ENCODE data around the gene C15orf62.

Gene C15orf62

GRCh38 chr15:40775740-40776536 lies 6.2 kb downstream of the C15orf62 start:
- DNase-seq (ENCODE audit: insufficient read length, low spot score), result no peak
- FAIRE-seq, result no peak

GRCh38 chr15:40776537-40777141 lies 6.9 kb downstream of the C15orf62 start:
- FAIRE-seq (no peak), DNase-seq (ENCODE audit: insufficient read length, low spot score) (no peak)

GRCh38 chr15:40782609-40783227 lies 12.9 kb downstream of the C15orf62 start:
- no peak for DNase-seq (ENCODE audit: insufficient read length, low spot score)
- no peak for FAIRE-seq

GRCh38 chr15:40785164-40785563 lies 15.4 kb downstream of the C15orf62 start:
- DNase-seq (ENCODE audit: insufficient read length, low spot score) (no peak), FAIRE-seq (no peak)

GRCh38 chr15:40785814-40786213 lies 16.0 kb downstream of the C15orf62 start:
- DNase-seq (ENCODE audit: insufficient read length, low spot score) (no peak), FAIRE-seq (no peak)

GRCh38 chr15:40787344-40787841 lies 17.6 kb downstream of the C15orf62 start:
- FAIRE-seq, result no peak
- DNase-seq (ENCODE audit: insufficient read length, low spot score), result no peak

- DNase-seq (ENCODE audit: insufficient read length, low spot score), result no peak
- no peak for FAIRE-seq
Observed at GRCh38 chr15:40787991-40788390, 18.2 kb downstream of the C15orf62 start.

GRCh38 chr15:40789119-40789518 lies 19.3 kb downstream of the C15orf62 start:
- no peak for DNase-seq (ENCODE audit: insufficient read length, low spot score)
- FAIRE-seq, result no peak

GRCh38 chr15:40789999-40790398 lies 20.2 kb downstream of the C15orf62 start:
- FAIRE-seq, result no peak
- no peak for DNase-seq (ENCODE audit: insufficient read length, low spot score)

GRCh38 chr15:40790718-40791117 lies 20.9 kb downstream of the C15orf62 start:
- DNase-seq (ENCODE audit: insufficient read length, low spot score), result no peak
- FAIRE-seq, result no peak

- DNase-seq (ENCODE audit: insufficient read length, low spot score) (no peak), FAIRE-seq (no peak)
Observed at GRCh38 chr15:40792394-40792793, 22.6 kb downstream of the C15orf62 start.

- no peak for FAIRE-seq
- no peak for DNase-seq (ENCODE audit: insufficient read length, low spot score)
Observed at GRCh38 chr15:40793216-40793989, 23.6 kb downstream of the C15orf62 start.

GRCh38 chr15:40796041-40796440 lies 26.3 kb downstream of the C15orf62 start:
- DNase-seq (ENCODE audit: insufficient read length, low spot score) (no peak), FAIRE-seq (no peak)

- DNase-seq (ENCODE audit: insufficient read length, low spot score), result no peak
- FAIRE-seq, result no peak
Observed at GRCh38 chr15:40796512-40796911, 26.7 kb downstream of the C15orf62 start.

GRCh38 chr15:40799523-40799922 lies 29.7 kb downstream of the C15orf62 start:
- DNase-seq (ENCODE audit: insufficient read length, low spot score) (no peak), FAIRE-seq (no peak)

GRCh38 chr15:40803076-40803475 lies 33.3 kb downstream of the C15orf62 start:
- no peak for DNase-seq (ENCODE audit: insufficient read length, low spot score)
- no peak for FAIRE-seq

- no peak for DNase-seq (ENCODE audit: insufficient read length, low spot score)
- FAIRE-seq, result no peak
Observed at GRCh38 chr15:40803688-40804087, 33.9 kb downstream of the C15orf62 start.

- FAIRE-seq (no peak), DNase-seq (ENCODE audit: insufficient read length, low spot score) (no peak)
Observed at GRCh38 chr15:40806672-40807027, 36.9 kb downstream of the C15orf62 start.

GRCh38 chr15:40807028-40807887 lies 37.5 kb downstream of the C15orf62 start, which contains the start of the genes DNAJC17 and ZFYVE19:
Gene DNAJC17, minus strand, starts transcription at chr15:40807473. Its CDS starts 27 bp downstream, at chr15:40807446.
Gene ZFYVE19, plus strand, starts transcription at chr15:40807089. Its CDS starts 501 bp downstream, at chr15:40807590.
- FAIRE-seq (peak; percentile 96), DNase-seq (ENCODE audit: insufficient read length, low spot score) (peak; percentile 88)
